A673 (cell line): Measurements from ENCODE around the gene STK11.

Source experiments
- CTCF ChIP-seq: fragments of 300-800, 200-600 bp; sonication (generic); conservative IDR thresholded peaks from 2 replicates; pipeline ENCODE4 v1.5.1; 2017; ENCODE audit warnings: low read depth, mild to moderate bottlenecking, antibody characterized with exemption, low read length, moderate library complexity, mixed read lengths
- EZH2 ChIP-seq: fragments of 200-600 bp; sonication (generic); IDR thresholded peaks from 2 replicates; pipeline ENCODE4 v1.6.1; 2017; ENCODE audit warnings: borderline replicate concordance, low read depth, mild to moderate bottlenecking, mixed read lengths, antibody characterized with exemption, low read length; ENCODE audit not compliant: poor library complexity, severe bottlenecking

- TF ChIP-seq CTCF (no peak), EZH2 (no peak)
These were observed 21.9 kb downstream of the STK11 start for GRCh38 chr19:1227304-1228054.
